ENCODE measurements around the gene POP4.

The POP4 gene

DNA sequence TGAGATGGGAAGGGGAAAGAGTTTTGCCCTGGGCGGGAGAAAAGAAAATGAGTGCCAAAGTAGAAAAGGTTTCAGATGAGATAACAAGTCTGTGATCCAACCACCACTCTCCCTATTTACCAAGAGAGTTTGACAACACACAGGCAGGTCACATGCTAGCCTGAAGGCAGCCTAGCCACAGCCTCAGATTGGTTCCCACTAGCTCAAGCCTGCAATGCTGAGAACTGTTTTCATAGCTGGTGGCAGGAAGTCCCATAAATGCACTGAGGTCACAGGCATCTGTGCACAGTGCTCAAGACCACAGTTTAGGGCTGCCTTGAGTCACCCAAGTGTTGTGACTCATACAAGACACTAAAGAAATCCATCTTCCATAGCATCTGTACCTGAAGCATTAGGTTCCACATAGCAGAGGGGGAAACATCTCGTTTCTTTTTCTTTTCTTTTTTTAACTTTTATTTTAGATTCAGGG is 18.5 kb upstream of the POP4 start:
- TF ChIP-seq, protein P1, sequence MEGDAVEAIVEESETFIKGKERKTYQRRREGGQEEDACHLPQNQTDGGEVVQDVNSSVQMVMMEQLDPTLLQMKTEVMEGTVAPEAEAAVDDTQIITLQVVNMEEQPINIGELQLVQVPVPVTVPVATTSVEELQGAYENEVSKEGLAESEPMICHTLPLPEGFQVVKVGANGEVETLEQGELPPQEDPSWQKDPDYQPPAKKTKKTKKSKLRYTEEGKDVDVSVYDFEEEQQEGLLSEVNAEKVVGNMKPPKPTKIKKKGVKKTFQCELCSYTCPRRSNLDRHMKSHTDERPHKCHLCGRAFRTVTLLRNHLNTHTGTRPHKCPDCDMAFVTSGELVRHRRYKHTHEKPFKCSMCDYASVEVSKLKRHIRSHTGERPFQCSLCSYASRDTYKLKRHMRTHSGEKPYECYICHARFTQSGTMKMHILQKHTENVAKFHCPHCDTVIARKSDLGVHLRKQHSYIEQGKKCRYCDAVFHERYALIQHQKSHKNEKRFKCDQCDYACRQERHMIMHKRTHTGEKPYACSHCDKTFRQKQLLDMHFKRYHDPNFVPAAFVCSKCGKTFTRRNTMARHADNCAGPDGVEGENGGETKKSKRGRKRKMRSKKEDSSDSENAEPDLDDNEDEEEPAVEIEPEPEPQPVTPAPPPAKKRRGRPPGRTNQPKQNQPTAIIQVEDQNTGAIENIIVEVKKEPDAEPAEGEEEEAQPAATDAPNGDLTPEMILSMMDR (IDR thresholded peaks at IDR 0.05; ENCODE audit: control insufficient read depth, extremely low read depth, insufficient read depth) = no peak
- no peak overlapping the region for H3K4me3 ChIP-seq (ENCODE audit: low read depth, low read length)
- DNase-seq (ENCODE audit: low read depth) = no peak

DNA sequence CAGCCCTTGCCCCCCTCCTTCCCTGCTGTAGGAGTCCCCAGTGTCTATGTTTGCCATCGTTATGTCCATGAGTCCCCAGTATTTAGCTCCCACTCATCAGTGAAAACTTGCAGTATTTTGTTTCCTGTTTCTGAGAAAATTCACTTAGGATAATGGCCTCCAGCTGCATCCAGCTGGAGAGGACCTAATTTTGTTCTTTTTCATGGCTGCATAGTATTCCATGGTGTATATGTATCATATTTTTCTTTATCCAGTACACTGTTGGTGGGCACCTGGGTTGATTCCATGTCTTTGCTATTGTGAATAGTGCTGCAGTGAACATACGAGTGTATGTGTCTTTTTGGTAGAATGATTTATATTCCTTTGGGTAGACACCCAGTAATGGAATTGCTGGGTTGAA is 18.0 kb upstream of the POP4 start:
- no peak overlapping the region for H3K4me3 ChIP-seq (ENCODE audit: low read depth, low read length)
- TF ChIP-seq, protein P1 (IDR thresholded peaks at IDR 0.05; ENCODE audit: control insufficient read depth, extremely low read depth, insufficient read depth) = no peak
- DNase-seq (ENCODE audit: low read depth) = no peak

DNA sequence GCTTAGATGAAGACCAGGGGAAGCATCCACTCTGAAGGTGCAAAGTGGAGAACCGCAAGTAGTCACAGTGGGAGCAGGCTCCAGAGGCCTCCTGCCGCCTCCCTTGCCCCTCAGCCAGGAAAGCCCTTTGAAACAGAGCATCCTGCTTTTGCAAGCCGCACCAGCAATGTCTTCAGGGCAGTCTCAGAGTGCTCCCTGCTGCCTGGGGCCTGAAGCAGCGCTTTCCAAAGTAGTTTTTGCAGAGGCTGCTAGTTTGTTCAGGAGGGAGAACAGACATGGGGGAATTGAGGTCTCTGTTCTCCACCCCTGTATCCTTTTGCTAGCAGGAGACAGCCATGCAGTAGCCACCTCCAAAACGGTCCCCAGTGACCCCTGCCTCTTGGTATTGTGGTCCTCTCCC is 15.8 kb upstream of the POP4 start:
- H3K4me3 ChIP-seq (ENCODE audit: low read depth, low read length) = no peak overlapping the region
- DNase-seq (ENCODE audit: low read depth) = no peak
- TF ChIP-seq, protein P1 (IDR thresholded peaks at IDR 0.05; ENCODE audit: control insufficient read depth, extremely low read depth, insufficient read depth) = no peak

DNA sequence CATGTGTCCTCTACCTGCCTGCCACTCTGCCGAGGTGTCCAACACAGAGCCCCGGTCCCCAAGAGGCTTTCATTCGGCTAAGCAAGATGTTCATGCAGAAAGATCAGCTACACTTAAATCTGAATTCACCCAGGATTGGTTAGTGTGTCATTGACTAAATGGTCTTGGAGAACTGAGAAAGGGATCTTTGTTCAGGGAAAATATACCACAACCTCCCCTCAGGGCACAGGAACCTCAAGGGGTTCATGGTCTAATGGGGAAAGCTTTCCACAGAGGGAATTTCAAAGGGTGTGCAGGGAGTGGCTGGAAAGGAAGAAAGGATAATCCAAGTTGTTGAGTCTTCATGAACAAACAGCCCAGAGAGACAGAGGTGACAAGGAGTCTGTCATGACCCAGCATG is 14.4 kb upstream of the POP4 start:
- no peak for DNase-seq (ENCODE audit: low read depth)
- no peak overlapping the region for H3K4me3 ChIP-seq (ENCODE audit: low read depth, low read length)
- TF ChIP-seq, protein P1 (IDR thresholded peaks at IDR 0.05; ENCODE audit: control insufficient read depth, extremely low read depth, insufficient read depth) = no peak

DNA sequence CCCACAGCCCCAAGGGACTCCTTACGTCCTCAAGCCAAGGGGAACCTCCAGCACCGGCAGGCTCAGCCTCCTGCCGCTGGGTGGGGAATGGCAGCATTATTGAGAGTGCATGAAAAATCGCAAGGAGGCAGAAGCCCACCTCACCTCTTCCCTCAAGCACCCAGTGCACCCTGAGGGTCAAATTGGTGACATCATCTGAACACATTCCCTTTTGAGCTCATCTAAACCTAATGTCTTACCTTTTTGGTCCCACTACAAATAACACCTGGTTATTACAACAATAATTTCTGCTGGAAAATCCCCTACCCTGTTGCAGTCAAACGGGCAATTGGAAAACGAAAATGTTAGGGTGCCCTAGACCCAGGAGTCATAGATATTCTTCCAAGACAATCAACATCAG is 12.2 kb upstream of the POP4 start:
- DNase-seq (ENCODE audit: low read depth) = no peak
- no peak overlapping the region for H3K4me3 ChIP-seq (ENCODE audit: low read depth, low read length)
- TF ChIP-seq, protein P1 (IDR thresholded peaks at IDR 0.05; ENCODE audit: control insufficient read depth, extremely low read depth, insufficient read depth) = no peak

DNA sequence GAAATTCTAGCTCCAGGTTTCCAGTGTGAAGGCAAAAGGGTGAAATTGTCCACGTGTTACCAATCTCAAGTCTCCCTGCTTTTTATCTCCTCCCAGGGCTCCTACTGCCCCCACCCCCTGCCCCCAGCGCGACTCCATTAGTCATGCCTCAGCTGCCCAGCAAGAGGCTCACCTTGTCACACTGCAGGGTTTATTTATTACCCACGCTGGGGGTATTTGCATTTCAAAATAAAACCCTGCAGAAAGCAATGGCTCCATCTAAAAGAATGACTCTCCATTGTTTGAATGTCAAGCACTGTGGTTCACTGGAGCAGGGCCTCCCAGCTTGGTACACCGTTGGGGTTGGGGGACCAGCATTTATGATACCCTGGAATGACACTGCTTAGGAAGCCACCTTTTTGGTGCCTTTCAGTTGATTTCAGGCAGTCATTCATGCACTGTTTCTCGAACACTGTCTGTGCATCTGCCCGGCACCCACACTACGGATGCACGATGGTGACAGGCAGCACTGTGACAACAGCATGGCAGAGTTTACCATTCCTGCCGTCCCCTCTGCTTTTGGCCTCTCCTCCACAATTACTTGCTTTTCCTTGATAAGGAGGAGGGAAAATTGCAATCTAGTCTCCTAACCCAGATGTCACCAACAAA is 9.9 kb upstream of the POP4 start:
- TF ChIP-seq, protein P1 (IDR thresholded peaks at IDR 0.05; ENCODE audit: control insufficient read depth, extremely low read depth, insufficient read depth) = no peak
- no peak overlapping the region for H3K4me3 ChIP-seq (ENCODE audit: low read depth, low read length)
- DNase-seq (ENCODE audit: low read depth) = no peak

Data from LNCaP clone FGC (cell line).